ENCODE results near the gene ANKRD28.
"Not testable (repeated sequence)": the region's sequence is repeated elsewhere in the genome, so short reads cannot be mapped to it uniquely, and the experiment has no call there.

The ANKRD28 gene

GRCh38 chr3:15778332-15778858, 19.4 kb downstream of the ANKRD28 start:
- FAIRE-seq (no peak), DNase-seq (ENCODE audit: low spot score) (no peak)

- not testable (repeated sequence) for DNase-seq (ENCODE audit: low spot score); FAIRE-seq
Observed at GRCh38 chr3:15774931-15775560, 22.7 kb downstream of the ANKRD28 start.

GRCh38 chr3:15771444-15771843, 26.3 kb downstream of the ANKRD28 start:
- DNase-seq (ENCODE audit: low spot score) (no peak), FAIRE-seq (no peak)

GRCh38 chr3:15769256-15769915, 28.4 kb downstream of the ANKRD28 start:
- DNase-seq (ENCODE audit: low spot score): no peak
- FAIRE-seq: no peak

- DNase-seq (ENCODE audit: low spot score) (peak; percentile 82), FAIRE-seq (peak; percentile 89)
Observed at GRCh38 chr3:15768421-15769255, 29.1 kb downstream of the ANKRD28 start.

GRCh38 chr3:15766406-15766805, 31.4 kb downstream of the ANKRD28 start:
- FAIRE-seq: no peak

GRCh38 chr3:15758295-15758694, 39.5 kb downstream of the ANKRD28 start:
- DNase-seq (ENCODE audit: low spot score) (no peak), FAIRE-seq (no peak)

More at GRCh38 chr3:15766406-15766805, 31.4 kb downstream of the ANKRD28 start:
- DNase-seq (ENCODE audit: low spot score): no peak

- FAIRE-seq (no peak), DNase-seq (ENCODE audit: low spot score) (no peak)
Observed at GRCh38 chr3:15757824-15758223, 40.0 kb downstream of the ANKRD28 start.

GRCh38 chr3:15756505-15756904, 41.3 kb downstream of the ANKRD28 start:
- DNase-seq (ENCODE audit: low spot score) (no peak), FAIRE-seq (no peak)

GRCh38 chr3:15755780-15756179, 42.0 kb downstream of the ANKRD28 start:
- FAIRE-seq: no peak
- DNase-seq (ENCODE audit: low spot score): no peak

GRCh38 chr3:15755181-15755580, 42.6 kb downstream of the ANKRD28 start:
- DNase-seq (ENCODE audit: low spot score) (no peak), FAIRE-seq (no peak)

- no peak for FAIRE-seq
- no peak for DNase-seq (ENCODE audit: low spot score)
Observed at GRCh38 chr3:15754047-15754446, 43.7 kb downstream of the ANKRD28 start.

- DNase-seq (ENCODE audit: low spot score) (no peak), FAIRE-seq (no peak)
Observed at GRCh38 chr3:15753056-15753710, 44.6 kb downstream of the ANKRD28 start.

- no peak for FAIRE-seq
- no peak for DNase-seq (ENCODE audit: low spot score)
Observed at GRCh38 chr3:15750879-15751278, 46.9 kb downstream of the ANKRD28 start.

GRCh38 chr3:15750143-15750542, 47.6 kb downstream of the ANKRD28 start:
- DNase-seq (ENCODE audit: low spot score): no peak
- no peak for FAIRE-seq

GRCh38 chr3:15745896-15746295, 51.9 kb downstream of the ANKRD28 start:
- not testable (repeated sequence) for FAIRE-seq; DNase-seq (ENCODE audit: low spot score)

GRCh38 chr3:15744176-15744575, 53.6 kb downstream of the ANKRD28 start:
- FAIRE-seq (no peak), DNase-seq (ENCODE audit: low spot score) (no peak)

- no peak for FAIRE-seq
- no peak for DNase-seq (ENCODE audit: low spot score)
Observed at GRCh38 chr3:15743587-15744009, 54.2 kb downstream of the ANKRD28 start.

GRCh38 chr3:15742236-15742635, 55.5 kb downstream of the ANKRD28 start:
- FAIRE-seq: not testable (repeated sequence)

GRCh38 chr3:15738616-15739005, 59.2 kb downstream of the ANKRD28 start:
- FAIRE-seq: not testable (repeated sequence)

More at GRCh38 chr3:15742236-15742635, 55.5 kb downstream of the ANKRD28 start:
- not testable (repeated sequence) for DNase-seq (ENCODE audit: low spot score)

GRCh38 chr3:15731024-15731423, 66.8 kb downstream of the ANKRD28 start:
- DNase-seq (ENCODE audit: low spot score) (no peak), FAIRE-seq (no peak)

More at GRCh38 chr3:15738616-15739005, 59.2 kb downstream of the ANKRD28 start:
- not testable (repeated sequence) for DNase-seq (ENCODE audit: low spot score)

Measured in urothelium cell line (cell line).